DND-41 (cell line): ENCODE results near the gene FMNL3.
"Not testable (repeated sequence)": the region's sequence is repeated elsewhere in the genome, so short reads cannot be mapped to it uniquely, and the experiment has no call there.

Experiments
- ATAC-seq: fragments of 200-7000 bp; cut with Tn5 transposase; 3 replicates; pipeline ENCODE4 v1.9.1; 2021; ENCODE audit warnings: low read depth; ENCODE audit not compliant: insufficient read depth
- DNase-seq: peaks from one replicate; pipeline ENCODE4 v3.0.0-alpha.2; 2020
- H2AFZ ChIP-seq: 2 replicates; pipeline ENCODE4 v1.6.0; 2012; ENCODE audit warnings: low read depth, low read length
- H3K27ac ChIP-seq: 2 replicates; pipeline ENCODE4 v1.5.1; 2012; ENCODE audit warnings: low read length, inconsistent platforms
- H3K27me3 ChIP-seq: fragments of 200-600 bp; sonication (generic); 2 replicates; pipeline ENCODE4 v1.6.0; 2012; ENCODE audit warnings: low read length, mild to moderate bottlenecking, inconsistent platforms; ENCODE audit not compliant: insufficient read depth, poor library complexity
- H3K36me3 ChIP-seq: 2 replicates; pipeline ENCODE4 v1.5.1; 2012; ENCODE audit warnings: low read length, inconsistent platforms; ENCODE audit not compliant: insufficient read depth
- H3K4me1 ChIP-seq: 2 replicates; pipeline ENCODE4 v1.5.1; 2012; ENCODE audit warnings: mild to moderate bottlenecking, low read length; ENCODE audit not compliant: insufficient read depth
- H3K4me2 ChIP-seq: 2 replicates; pipeline ENCODE4 v1.6.0; 2012; ENCODE audit warnings: mild to moderate bottlenecking, moderate library complexity, low read length, inconsistent platforms; ENCODE audit not compliant: insufficient read depth
- H3K4me3 ChIP-seq, 2 experiments: fragments of 200-600 bp in 1 of 2; shearing (Covaris generic) in 1 of 2; 2 replicates each; pipeline ENCODE4 v1.5.1; 2012 to 2016; ENCODE audit warnings: inconsistent platforms in 2 of 2, low read length in 2 of 2, mild to moderate bottlenecking in 2 of 2, low read depth in 1 of 2, moderate library complexity in 1 of 2
- H3K79me2 ChIP-seq: 2 replicates; pipeline ENCODE4 v1.6.0; 2012; ENCODE audit warnings: low read length, inconsistent platforms; ENCODE audit not compliant: insufficient read depth
- H3K9ac ChIP-seq: 2 replicates; pipeline ENCODE4 v1.6.0; 2012; ENCODE audit warnings: low read depth, mild to moderate bottlenecking, inconsistent platforms, low read length, moderate library complexity
- H3K9me3 ChIP-seq: 2 replicates; pipeline ENCODE4 v1.5.1; 2012; ENCODE audit warnings: low read length, moderate library complexity, mild to moderate bottlenecking, inconsistent platforms; ENCODE audit not compliant: insufficient read depth, severe bottlenecking
- H4K20me1 ChIP-seq: 2 replicates; pipeline ENCODE4 v1.6.0; 2012; ENCODE audit warnings: low read length; ENCODE audit not compliant: insufficient read depth
- EZH2 ChIP-seq: IDR thresholded peaks from 3 replicates; pipeline ENCODE4 v1.6.1; 2012; ENCODE audit warnings: borderline replicate concordance, low read depth, mild to moderate bottlenecking, moderate library complexity, low read length, inconsistent platforms; ENCODE audit not compliant: severe bottlenecking
- TF ChIP-seq, protein P1 (sequence below): IDR thresholded peaks from 2 replicates; pipeline ENCODE4 v1.5.1; 2012; ENCODE audit warnings: borderline replicate concordance, low read length, moderate library complexity, mild to moderate bottlenecking; ENCODE audit not compliant: poor library complexity, severe bottlenecking; ENCODE audit errors: extremely low read depth

The FMNL3 gene

GRCh38 chr12:49609875-49610154 is 97.4 kb downstream of the FMNL3 start:
- no peak overlapping the region for H3K27ac ChIP-seq
- TF ChIP-seq, protein P1, sequence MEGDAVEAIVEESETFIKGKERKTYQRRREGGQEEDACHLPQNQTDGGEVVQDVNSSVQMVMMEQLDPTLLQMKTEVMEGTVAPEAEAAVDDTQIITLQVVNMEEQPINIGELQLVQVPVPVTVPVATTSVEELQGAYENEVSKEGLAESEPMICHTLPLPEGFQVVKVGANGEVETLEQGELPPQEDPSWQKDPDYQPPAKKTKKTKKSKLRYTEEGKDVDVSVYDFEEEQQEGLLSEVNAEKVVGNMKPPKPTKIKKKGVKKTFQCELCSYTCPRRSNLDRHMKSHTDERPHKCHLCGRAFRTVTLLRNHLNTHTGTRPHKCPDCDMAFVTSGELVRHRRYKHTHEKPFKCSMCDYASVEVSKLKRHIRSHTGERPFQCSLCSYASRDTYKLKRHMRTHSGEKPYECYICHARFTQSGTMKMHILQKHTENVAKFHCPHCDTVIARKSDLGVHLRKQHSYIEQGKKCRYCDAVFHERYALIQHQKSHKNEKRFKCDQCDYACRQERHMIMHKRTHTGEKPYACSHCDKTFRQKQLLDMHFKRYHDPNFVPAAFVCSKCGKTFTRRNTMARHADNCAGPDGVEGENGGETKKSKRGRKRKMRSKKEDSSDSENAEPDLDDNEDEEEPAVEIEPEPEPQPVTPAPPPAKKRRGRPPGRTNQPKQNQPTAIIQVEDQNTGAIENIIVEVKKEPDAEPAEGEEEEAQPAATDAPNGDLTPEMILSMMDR = no peak
- TF ChIP-seq EZH2 = no peak
- no peak for ATAC-seq
- H3K4me2 ChIP-seq = no peak overlapping the region
- no peaks in the 10 kb centered on the region for H3K4me1 ChIP-seq
- H3K27me3 ChIP-seq = no peaks in the 10 kb centered on the region
- no peak overlapping the region for H3K9ac ChIP-seq
- no peak overlapping the region for H3K4me3 ChIP-seq
- H3K36me3 ChIP-seq = no peaks in the 10 kb centered on the region
- H3K9me3 ChIP-seq = no peaks in the 10 kb centered on the region
- no peak for DNase-seq
- H4K20me1 ChIP-seq = no peaks in the 10 kb centered on the region
- H3K79me2 ChIP-seq = no peaks in the 10 kb centered on the region
- no peak overlapping the region for H2AFZ ChIP-seq

- Histone ChIP-seq H3K36me3 (no peaks in the 10 kb centered on the region), H2AFZ (no peak overlapping the region), H3K4me3 (no peak overlapping the region), H3K9ac (no peak overlapping the region), H3K27ac (no peak overlapping the region), H3K79me2 (no peaks in the 10 kb centered on the region), H3K4me2 (no peak overlapping the region), H3K9me3 (no peaks in the 10 kb centered on the region), H3K4me1 (no peaks in the 10 kb centered on the region), H3K27me3 (no peaks in the 10 kb centered on the region), H4K20me1 (no peaks in the 10 kb centered on the region)
- TF ChIP-seq, protein P1 = no peak
- TF ChIP-seq EZH2 = no peak
- no peak for ATAC-seq
- no peak for DNase-seq
These were observed 97.9 kb downstream of the FMNL3 start for GRCh38 chr12:49609059-49609874.

GRCh38 chr12:49605539-49605938 is 101.7 kb downstream of the FMNL3 start, which contains the start of gene FAM186B:
FAM186B (minus strand) TSS chr12:49605639; CDS start chr12:49605477, 162 bp downstream.
- not testable (repeated sequence) for H3K79me2 ChIP-seq, H3K27me3 ChIP-seq, H3K9me3 ChIP-seq, H3K27ac ChIP-seq, H3K36me3 ChIP-seq, H3K9ac ChIP-seq, ATAC-seq, H3K4me3 ChIP-seq, DNase-seq, H4K20me1 ChIP-seq, H3K4me2 ChIP-seq, H3K4me1 ChIP-seq, H2AFZ ChIP-seq

GRCh38 chr12:49604856-49605255 is 102.3 kb downstream of the FMNL3 start:
- Histone ChIP-seq H3K79me2 (no peaks in the 10 kb centered on the region), H3K27ac (no peak overlapping the region), H3K36me3 (no peaks in the 10 kb centered on the region), H2AFZ (no peak overlapping the region), H3K27me3 (no peaks in the 10 kb centered on the region), H3K9ac (no peak overlapping the region), H3K4me3 (no peak overlapping the region), H3K4me1 (no peaks in the 10 kb centered on the region), H4K20me1 (no peaks in the 10 kb centered on the region), H3K4me2 (no peak overlapping the region), H3K9me3 (no peaks in the 10 kb centered on the region)
- ATAC-seq (no peak), DNase-seq (peak; percentile 18)
- no peak for TF ChIP-seq EZH2
- TF ChIP-seq, protein P1 = no peak
